ENCODE measurements around the gene RASGRP1.

GRCh38 chr15:38577424-38577987 is 12.9 kb upstream of the RASGRP1 start:
- TF ChIP-seq CTCF (IDR thresholded peaks at IDR 0.05; ENCODE audit: insufficient read depth, low read length) (no peak), POLR2AphosphoS5 (IDR thresholded peaks at IDR 0.05; ENCODE audit: low read depth) (no peak), GABPA (IDR thresholded peaks at IDR 0.05; ENCODE audit: low read depth) (no peak), REST (IDR thresholded peaks at IDR 0.05; ENCODE audit: insufficient replicate concordance, low read depth) (no peak)

Data from HL-60 (cell line).